ENCODE measurements around the gene PLEK2.
"Not testable (repeated sequence)": the region's sequence is repeated elsewhere in the genome, so short reads cannot be mapped to it uniquely, and the experiment has no call there.

PLEK2 gene

DNA sequence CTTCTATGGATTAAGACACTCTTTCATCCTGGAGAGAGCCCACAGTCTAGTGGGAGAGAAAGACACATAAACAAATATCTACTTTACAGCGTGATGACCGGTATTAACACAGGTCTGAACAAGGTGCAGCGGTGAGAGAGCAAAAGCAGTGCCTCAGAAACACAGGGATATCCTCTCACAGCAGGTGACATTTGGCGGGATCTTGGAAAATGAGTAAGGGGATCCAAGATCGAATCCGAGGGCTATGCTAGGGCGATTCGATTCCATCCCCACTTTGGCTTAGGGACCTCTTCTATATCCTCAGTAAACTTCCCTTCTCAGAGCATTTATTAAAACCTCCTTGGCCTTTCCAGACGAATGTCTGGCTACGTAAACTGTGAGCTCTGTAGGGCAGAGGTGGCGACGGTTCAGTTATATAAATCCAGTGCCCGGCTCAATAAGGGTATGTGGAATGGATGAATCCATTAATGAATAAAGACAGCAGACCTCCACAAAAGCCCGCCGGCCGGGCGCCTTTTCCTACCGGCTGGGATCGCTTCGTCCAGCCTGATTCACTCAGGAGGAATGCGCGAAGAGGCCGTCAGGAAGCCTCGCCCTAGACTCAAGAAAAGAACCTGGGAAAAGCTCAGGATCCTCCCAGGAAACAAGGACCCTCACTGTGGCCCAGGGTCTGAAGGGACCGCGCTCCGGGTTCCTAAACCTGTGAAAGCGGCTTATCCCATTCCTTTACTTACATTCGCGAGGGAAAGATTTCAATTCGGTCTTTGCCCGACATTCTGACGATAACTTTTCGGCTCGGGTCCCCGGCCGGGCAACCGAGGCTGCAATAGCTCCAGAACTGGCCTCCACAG, 52.8 kb downstream of the PLEK2 start:
- peak; percentile 22 for DNase-seq (ENCODE audit: low read depth)

DNA sequence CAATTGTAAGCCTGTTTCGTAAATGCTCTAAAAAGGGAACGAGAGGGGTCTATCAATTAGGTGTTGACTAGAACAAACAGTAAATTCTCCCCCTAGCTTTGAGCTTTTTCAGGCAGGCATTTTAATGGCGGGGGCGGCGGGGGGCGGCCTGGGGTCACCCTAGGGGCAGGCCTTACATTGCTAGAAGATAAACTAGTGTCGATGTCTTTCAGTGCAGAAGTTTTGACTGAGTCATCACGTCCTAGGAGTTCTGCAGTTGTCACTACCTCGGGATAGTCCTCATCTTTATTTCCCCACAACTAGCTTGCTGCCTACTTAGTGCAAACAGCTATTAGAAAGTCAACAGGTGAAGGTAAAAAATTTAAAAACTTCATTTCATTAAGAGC, 54.0 kb downstream of the PLEK2 start:
- no peak for DNase-seq (ENCODE audit: low read depth)

DNA sequence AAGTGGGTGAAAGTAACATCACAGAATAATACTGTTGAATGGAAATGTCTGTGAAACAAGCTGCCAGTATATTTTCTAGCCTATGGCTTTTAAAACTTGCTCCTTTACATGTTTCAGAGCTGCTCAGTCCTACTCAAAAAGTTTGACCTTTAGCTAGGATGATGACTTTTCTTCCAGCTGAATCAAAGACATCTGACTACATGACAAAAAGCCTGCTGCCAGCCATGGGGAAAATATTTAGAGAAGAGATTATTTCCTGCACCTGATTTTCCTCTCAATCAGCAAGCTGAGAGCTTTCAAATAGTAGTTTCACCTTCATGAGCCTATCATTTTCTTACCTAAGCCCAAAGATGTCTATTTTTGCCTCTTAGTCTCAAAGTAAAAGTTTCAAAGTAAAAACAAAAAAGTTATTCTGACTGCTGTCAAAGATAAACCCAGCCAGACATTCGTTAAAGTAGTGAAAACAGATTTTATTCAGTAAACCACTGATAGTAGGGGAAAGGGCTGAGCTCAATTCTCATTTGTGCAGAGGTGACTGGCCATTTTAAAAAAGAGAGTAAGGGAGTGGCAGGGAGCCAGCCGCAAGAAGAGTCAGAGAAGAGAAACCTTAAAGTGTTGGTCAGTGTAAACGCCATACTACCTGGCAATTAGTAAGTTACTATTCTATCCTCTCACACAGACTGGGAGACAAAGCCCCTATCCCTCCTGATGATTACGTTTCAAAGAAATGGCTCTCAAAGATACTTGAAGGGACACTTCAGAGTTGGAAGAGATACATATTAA, 54.6 kb downstream of the PLEK2 start:
- DNase-seq (ENCODE audit: low read depth): no peak

GRCh38 chr14:67352055-67352454, 59.9 kb downstream of the PLEK2 start:
- no peak for DNase-seq (ENCODE audit: low read depth)

DNA sequence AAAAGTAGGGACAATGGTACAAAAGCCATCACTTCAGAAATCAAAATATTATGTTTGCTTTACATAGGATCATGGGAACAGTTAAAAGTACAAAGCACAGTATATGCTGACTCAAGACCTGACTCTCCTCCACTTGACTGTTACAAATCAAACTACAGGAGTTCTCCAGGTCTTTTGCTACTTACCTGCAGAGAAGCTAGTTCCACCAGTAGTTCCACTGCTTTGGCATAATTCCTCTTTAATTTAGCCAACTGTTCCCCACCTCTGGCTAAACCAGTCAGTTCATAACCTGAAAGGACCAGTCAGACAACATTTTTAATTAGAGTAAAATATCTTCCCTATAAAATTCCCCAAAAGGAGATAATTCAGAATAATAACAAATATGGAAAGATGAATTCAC, 66.4 kb downstream of the PLEK2 start:
- no peak for DNase-seq (ENCODE audit: low read depth)

DNA sequence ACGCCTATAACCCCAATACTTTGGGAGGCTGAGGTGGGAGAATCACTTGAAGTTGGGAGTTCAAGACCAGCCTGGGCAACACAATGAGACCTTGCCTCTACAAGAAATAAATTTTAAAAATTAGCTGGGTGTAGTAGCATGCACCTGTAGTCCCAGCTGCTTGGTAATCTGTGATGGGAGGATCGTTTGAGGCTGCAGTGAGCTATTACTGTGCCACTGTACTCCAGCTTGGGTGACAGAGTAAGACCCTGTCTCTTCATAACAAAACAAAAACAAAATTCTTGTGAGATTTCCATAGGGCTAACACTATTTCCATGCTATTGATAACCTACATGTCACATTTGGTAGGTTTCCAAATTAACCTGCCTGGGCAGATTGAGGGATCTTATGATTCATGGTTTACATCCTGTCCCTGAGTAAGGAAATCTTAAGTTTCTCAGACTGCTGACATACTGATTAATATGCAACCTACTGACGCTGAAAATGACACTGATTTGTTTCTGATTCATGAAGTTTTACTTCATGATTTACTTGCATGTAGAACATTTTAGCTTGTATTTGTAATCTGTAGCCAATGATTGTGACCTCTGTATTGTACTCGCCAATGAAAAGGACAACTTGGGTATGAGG, 68.2 kb downstream of the PLEK2 start:
- no peak for DNase-seq (ENCODE audit: low read depth)

DNA sequence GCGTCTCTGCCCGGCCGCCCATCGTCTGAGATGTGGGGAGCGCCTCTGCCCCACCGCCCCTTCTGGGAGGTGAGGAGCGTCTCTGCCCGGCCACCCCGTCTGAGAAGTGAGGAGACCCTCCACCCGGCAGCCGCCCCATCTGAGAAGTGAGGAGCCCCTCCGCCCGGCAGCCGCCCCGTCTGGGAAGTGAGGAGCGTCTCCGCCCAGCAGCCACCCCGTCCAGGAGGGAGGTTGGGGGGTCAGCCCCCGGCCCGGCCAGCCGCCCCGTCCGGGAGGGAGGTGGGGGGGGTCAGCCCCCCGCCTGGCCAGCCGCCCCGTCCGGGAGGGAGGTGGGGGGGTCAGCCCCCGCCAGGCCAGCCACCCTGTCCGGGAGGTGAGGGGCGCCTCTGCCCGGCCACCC, 70.7 kb downstream of the PLEK2 start:
- not testable (repeated sequence) for DNase-seq (ENCODE audit: low read depth)
